B cell (primary cell): ENCODE measurements around the gene MTHFSD. TPM values are rescaled to one million over a fixed set of nuclear protein-coding genes. Genes with fewer than 3 reads are reported as not detected.

ENCODE experiments used
- ATAC-seq: fragments of 200-7000 bp; cut with Tn5 transposase; one replicate; pipeline ENCODE4 v1.10.0; 2021; ENCODE audit warnings: low read depth, mild to moderate bottlenecking, moderate number of reproducible peaks, moderate library complexity
- CTCF ChIA-PET: fragments of 350-600 bp; sonication (Branson Sonifier 250); formaldehyde crosslinking; loops from one replicate; lab custom pipeline; 2021; ENCODE audit warnings: antibody characterized with exemption, inconsistent platforms; lab: Charles Lee
- POLR2A ChIA-PET: fragments of 350-600 bp; sonication (Branson Sonifier 250); formaldehyde crosslinking; loops from one replicate; lab custom pipeline; 2021; ENCODE audit warnings: antibody characterized with exemption; lab: Charles Lee
- DNase-seq: peaks from one replicate; pipeline ENCODE4 v3.0.0; 2013
- H2AFZ ChIP-seq: 2 replicates; pipeline ENCODE4 v1.6.1; 2012; ENCODE audit warnings: mild to moderate bottlenecking, low read depth, low read length; ENCODE audit not compliant: insufficient read depth, poor library complexity, severe bottlenecking
- H3K27ac ChIP-seq, 2 donors: 1 replicate in 1 of 2; 2 replicates in 1 of 2; pipeline ENCODE4 v1.5.1; 2012 to 2013; ENCODE audit warnings: low read length in 2 of 2, mild to moderate bottlenecking in 2 of 2, moderate library complexity in 1 of 2
- H3K27me3 ChIP-seq, 4 experiments: fragments of 200-600 bp in 1 of 4; sonication (generic) in 1 of 4; replicated peaks in 1 of 4; 1 replicate in 2 of 4; 2 replicates in 2 of 4; pipeline versions ENCODE4 v1.6.1 to v1.7.0; 2013 to 2016; ENCODE audit warnings: low read length in 3 of 4, mild to moderate bottlenecking in 2 of 4, mixed read lengths in 1 of 4, moderate library complexity in 1 of 4; ENCODE audit not compliant: insufficient read depth in 4 of 4, control insufficient read depth in 3 of 4; ENCODE audit errors: control extremely low read depth in 1 of 4
- H3K36me3 ChIP-seq, 2 experiments: replicated peaks in 1 of 2; 1 replicate in 1 of 2; 2 replicates in 1 of 2; pipeline versions ENCODE4 v1.6.1 to v1.7.1; 2013; ENCODE audit warnings: low read length in 1 of 2; ENCODE audit not compliant: insufficient read depth in 2 of 2, control insufficient read depth in 1 of 2; ENCODE audit errors: control extremely low read depth in 1 of 2, extremely low read depth in 1 of 2
- H3K4me1 ChIP-seq, 2 donors: fragments of 200-600 bp in 1 of 2; sonication (generic) in 1 of 2; 1 replicate in 1 of 2; 2 replicates in 1 of 2; pipeline versions ENCODE4 v1.5.1 to v1.6.1; 2013 to 2017; ENCODE audit warnings: low read length in 2 of 2; ENCODE audit not compliant: control insufficient read depth in 2 of 2, insufficient read depth in 2 of 2
- H3K4me2 ChIP-seq: replicated peaks from 2 replicates; pipeline ENCODE3; 2012; ENCODE audit warnings: mild to moderate bottlenecking, low read depth, low read length; ENCODE audit not compliant: poor library complexity, severe bottlenecking
- H3K4me3 ChIP-seq, 5 experiments: fragments of 200-600 bp in 1 of 5; sonication (generic) in 1 of 5; 1 replicate in 3 of 5; 2 replicates in 2 of 5; pipeline versions ENCODE4 v1.5.1 to v1.7.0; 2011 to 2016; ENCODE audit warnings: low read length in 4 of 5, mild to moderate bottlenecking in 4 of 5, low read depth in 2 of 5, control low read depth in 1 of 5, moderate library complexity in 1 of 5; ENCODE audit not compliant: insufficient read depth in 1 of 5; ENCODE audit errors: control extremely low read depth in 1 of 5, extremely low read depth in 1 of 5
- H3K79me2 ChIP-seq: fragments of 200-600 bp; sonication (generic); one replicate; pipeline ENCODE4 v1.6.0; 2016; ENCODE audit warnings: low read length; ENCODE audit not compliant: control insufficient read depth, insufficient read depth
- H3K9ac ChIP-seq: fragments of 200-600 bp; sonication (generic); 2 replicates; pipeline ENCODE4 v1.6.1; 2017; ENCODE audit warnings: mild to moderate bottlenecking, low read length, moderate library complexity
- H3K9me3 ChIP-seq, 3 donors: one replicate each; pipeline versions ENCODE4 v1.6.1 to v1.7.1; 2013; ENCODE audit warnings: low read length in 2 of 3; ENCODE audit not compliant: control insufficient read depth in 2 of 3, insufficient read depth in 1 of 3; ENCODE audit errors: control extremely low read depth in 1 of 3
- H4K20me1 ChIP-seq: 2 replicates; pipeline ENCODE4 v1.6.0; 2012; ENCODE audit warnings: mild to moderate bottlenecking, low read length; ENCODE audit not compliant: insufficient read depth, control insufficient read depth, poor library complexity, severe bottlenecking
- H3K27ac Mint-ChIP-seq: one replicate; pipeline ENCODE4 v1.8.0; 2021; ENCODE audit warnings: mixed read lengths
- H3K27me3 Mint-ChIP-seq: one replicate; pipeline ENCODE4 v1.8.0; 2021; ENCODE audit warnings: mixed read lengths
- H3K4me1 Mint-ChIP-seq: one replicate; pipeline ENCODE4 v1.8.0; 2021; ENCODE audit warnings: mixed read lengths
- H3K4me3 Mint-ChIP-seq: one replicate; pipeline ENCODE4 v1.8.0; 2021; ENCODE audit warnings: mixed read lengths
- H3K9me3 Mint-ChIP-seq: one replicate; pipeline ENCODE4 v1.8.0; 2022; ENCODE audit warnings: mixed read lengths; ENCODE audit not compliant: insufficient read depth
- EZH2 ChIP-seq: IDR thresholded peaks from 2 replicates; pipeline ENCODE4 v1.6.1; 2012; ENCODE audit warnings: borderline replicate concordance, low read depth, mild to moderate bottlenecking, moderate library complexity, low read length; ENCODE audit not compliant: insufficient read depth, poor library complexity, severe bottlenecking
- WGBS: methylation state at CpG from one replicate; pipeline ENCODE4 v1.1.5; 2013; ENCODE audit warnings: missing lambda C conversion rate; ENCODE audit not compliant: insufficient coverage; 5-methylcytosine and 5-hydroxymethylcytosine counted together
- intact Hi-C: fragments of 100-400 bp; cut with micrococcal nuclease; formaldehyde crosslinking; loops from one replicate; pipeline ENCODE4 v1.10.0; 2022
- polyA plus RNA-seq: library from polyadenylated mRNA; depleted of rRNA; stranded (reverse); fragments of >200 nt; gene quantifications from 2 replicates; pipeline ENCODE4 v1.2.3, GENCODE V29; 2012
- total RNA-seq, 2 donors: library from RNA; stranded (reverse); fragments of 120-200 nt in 1 of 2; gene quantifications; 1 replicate in 1 of 2; 2 replicates in 1 of 2; pipeline versions ENCODE4 v1.2.3 to v1.2.4, GENCODE V29; 2013 to 2022
- TF ChIP-seq, protein P1 (sequence below): fragments of 200-600 bp; IDR thresholded peaks from one replicate; pipeline ENCODE4 v1.8.0; 2022; ENCODE audit warnings: antibody characterized with exemption, mild to moderate bottlenecking

MTHFSD gene
- total and polyA plus RNA-seq, 2 donors (not counting 1 experiment from before 2014, with no cell fraction given) = 21.5 to 42.0 TPM

GRCh38 chr16:86492267-86492960, 62.6 kb downstream of the MTHFSD start:
- no peak overlapping the region for H3K4me2 ChIP-seq
- H3K4me1 Mint-ChIP-seq = no peaks in the 10 kb centered on the region
- no peak for ATAC-seq
- H3K9me3 ChIP-seq = peaks cover 0 to 13% (median 0%) of the 10 kb centered on the region in 3 donors
- H3K27me3 ChIP-seq = peaks cover 0 to 60% (median 36%) of the 10 kb centered on the region in 4 experiments
- no peak overlapping the region for H3K27ac Mint-ChIP-seq
- no peaks in the 10 kb centered on the region for H3K79me2 ChIP-seq
- H3K4me3 ChIP-seq = no peak overlapping the region
- no peak for DNase-seq
- H3K4me1 ChIP-seq = peaks cover 0 to 5% of the 10 kb centered on the region in 2 donors
- no peak overlapping the region for H3K9ac ChIP-seq
- H3K9me3 Mint-ChIP-seq = no peaks in the 10 kb centered on the region
- H4K20me1 ChIP-seq = no peaks in the 10 kb centered on the region
- no peaks in the 10 kb centered on the region for H3K36me3 ChIP-seq
- CTCF ChIA-PET = interaction anchor here (0.9 kb wide), 1 partner anchor 73 kb away, joined by 3 read pairs; no protein-coding TSS in a partner anchor
- H3K27ac ChIP-seq = no peak overlapping the region
- TF ChIP-seq, protein P1, sequence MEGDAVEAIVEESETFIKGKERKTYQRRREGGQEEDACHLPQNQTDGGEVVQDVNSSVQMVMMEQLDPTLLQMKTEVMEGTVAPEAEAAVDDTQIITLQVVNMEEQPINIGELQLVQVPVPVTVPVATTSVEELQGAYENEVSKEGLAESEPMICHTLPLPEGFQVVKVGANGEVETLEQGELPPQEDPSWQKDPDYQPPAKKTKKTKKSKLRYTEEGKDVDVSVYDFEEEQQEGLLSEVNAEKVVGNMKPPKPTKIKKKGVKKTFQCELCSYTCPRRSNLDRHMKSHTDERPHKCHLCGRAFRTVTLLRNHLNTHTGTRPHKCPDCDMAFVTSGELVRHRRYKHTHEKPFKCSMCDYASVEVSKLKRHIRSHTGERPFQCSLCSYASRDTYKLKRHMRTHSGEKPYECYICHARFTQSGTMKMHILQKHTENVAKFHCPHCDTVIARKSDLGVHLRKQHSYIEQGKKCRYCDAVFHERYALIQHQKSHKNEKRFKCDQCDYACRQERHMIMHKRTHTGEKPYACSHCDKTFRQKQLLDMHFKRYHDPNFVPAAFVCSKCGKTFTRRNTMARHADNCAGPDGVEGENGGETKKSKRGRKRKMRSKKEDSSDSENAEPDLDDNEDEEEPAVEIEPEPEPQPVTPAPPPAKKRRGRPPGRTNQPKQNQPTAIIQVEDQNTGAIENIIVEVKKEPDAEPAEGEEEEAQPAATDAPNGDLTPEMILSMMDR = no peak
- TF ChIP-seq EZH2 = no peak
- POLR2A ChIA-PET = no interaction called here
- WGBS = 64% methylated on average over 2 of the region's 4 CpGs
- no peak overlapping the region for H3K4me3 Mint-ChIP-seq
- H2AFZ ChIP-seq = no peak overlapping the region
- intact Hi-C loops = no loop called here
- H3K27me3 Mint-ChIP-seq = peaks cover 70% of the 10 kb centered on the region

DNA sequence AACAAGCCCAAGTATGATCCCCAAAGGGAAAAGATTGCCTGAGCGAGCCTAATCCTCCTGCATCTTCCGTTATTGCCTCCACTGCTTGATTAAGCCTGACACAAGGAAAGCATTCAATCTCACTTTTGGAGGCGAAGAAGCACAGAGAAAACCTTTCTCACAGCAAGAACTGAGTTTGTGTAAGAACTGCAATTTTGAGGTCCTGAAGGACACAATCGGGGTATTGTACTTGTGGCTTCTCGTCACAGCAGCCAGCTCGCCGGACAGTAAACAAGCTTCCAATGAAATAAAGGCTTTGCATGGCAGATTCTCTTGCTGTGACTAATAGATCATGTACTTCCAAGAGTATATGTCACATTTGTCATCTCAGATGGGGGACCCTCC, 63.4 kb downstream of the MTHFSD start:
- no peaks in the 10 kb centered on the region for H3K36me3 ChIP-seq
- no peaks in the 10 kb centered on the region for H4K20me1 ChIP-seq
- H3K27ac ChIP-seq = no peak overlapping the region
- Mint-ChIP-seq H3K4me3 (no peak overlapping the region), H3K4me1 (no peaks in the 10 kb centered on the region), H3K27me3 (peaks cover 70% of the 10 kb centered on the region), H3K27ac (no peak overlapping the region), H3K9me3 (no peaks in the 10 kb centered on the region)
- TF ChIP-seq, protein P1 = no peak
- no peak for TF ChIP-seq EZH2
- no peak overlapping the region for H2AFZ ChIP-seq
- DNase-seq (no peak), ATAC-seq (no peak)
- no peak overlapping the region for H3K9ac ChIP-seq
- intact Hi-C loops = no loop called here
- no peaks in the 10 kb centered on the region for H3K79me2 ChIP-seq
- 96% methylated on average over 5 of the region's 7 CpGs for WGBS
- peaks cover 0 to 13% (median 0%) of the 10 kb centered on the region in 3 donors for H3K9me3 ChIP-seq
- POLR2A ChIA-PET = no interaction called here
- H3K27me3 ChIP-seq = peaks cover 0 to 59% (median 35%) of the 10 kb centered on the region in 4 experiments
- CTCF ChIA-PET = no interaction called here
- H3K4me3 ChIP-seq = no peak overlapping the region
- peaks cover 0 to 1% of the 10 kb centered on the region in 2 donors for H3K4me1 ChIP-seq
- no peak overlapping the region for H3K4me2 ChIP-seq
